Left lung (tissue), 10 donors: Measurements from ENCODE around the gene LENEP. TPM values are rescaled to one million over a fixed set of nuclear protein-coding genes. Genes with fewer than 3 reads are reported as not detected.

Source experiments
- ATAC-seq: fragments of 200-7000 bp; cut with Tn5 transposase; one replicate; pipeline ENCODE4 v1.9.1; 2020; ENCODE audit warnings: moderate library complexity
- DNase-seq, 4 donors: peaks; one replicate each; pipeline ENCODE4 v3.0.0-alpha.2; 2013 to 2020
- H3K27ac ChIP-seq, 2 donors: fragments of 200-600 bp; sonication (generic) in 1 of 2; one replicate each; pipeline versions ENCODE4 v1.5.0 to v1.8.0; 2020 to 2021
- H3K27me3 ChIP-seq, 2 donors: fragments of 200-600 bp; sonication (generic) in 1 of 2; one replicate each; pipeline versions ENCODE4 v1.5.0 to v1.8.0; 2020 to 2021
- H3K36me3 ChIP-seq, 2 donors: fragments of 200-600 bp; sonication (generic) in 1 of 2; one replicate each; pipeline versions ENCODE4 v1.5.0 to v1.8.0; 2020 to 2021
- H3K4me1 ChIP-seq, 2 donors: fragments of 200-600 bp; one replicate each; pipeline ENCODE4 v1.8.0; 2021
- H3K4me3 ChIP-seq, 2 donors: fragments of 200-600 bp; sonication (generic) in 1 of 2; one replicate each; pipeline versions ENCODE4 v1.5.0 to v1.8.0; 2020 to 2021; ENCODE audit warnings: mild to moderate bottlenecking in 1 of 2
- H3K9me3 ChIP-seq, 2 donors: fragments of 200-600 bp; sonication (generic) in 1 of 2; one replicate each; pipeline versions ENCODE4 v1.5.0 to v1.8.0; 2020 to 2021
- CTCF ChIP-seq, 2 donors: fragments of 200-600 bp; sonication (generic) in 1 of 2; IDR thresholded peaks; one replicate each; pipeline versions ENCODE4 v1.5.0 to v1.8.0; 2021; ENCODE audit warnings: antibody characterized with exemption in 2 of 2
- intact Hi-C, 2 donors: fragments of 100-400 bp; cut with DNase I; formaldehyde crosslinking; loops; one replicate each; pipeline versions ENCODE4 v1.11.2 to v1.14.2; 2022
- polyA plus RNA-seq, 6 donors: library from polyadenylated mRNA; unstranded; fragments of 120-200 nt; gene quantifications; one replicate each; pipeline ENCODE4 v1.2.1, GENCODE V29; 2013; ENCODE audit not compliant: insufficient read length in 6 of 6
- total RNA-seq, 2 donors: library from RNA; stranded (reverse); fragmentation: NEBNext Ultra II Directional; extraction: Animal tissue kit (Norgen Biotek cat#: 25700); gene quantifications; one replicate each; pipeline ENCODE4 v1.2.1, GENCODE V29; 2021
- donor health status: DM: no; HTN: yes; CAD: no.
- donor health status: DM: no; HTN: no; CAD: no.

The LENEP gene
- total and polyA plus RNA-seq, 8 donors: 0.52 to 1.8 (median 0.81) TPM; not detected in 1

GRCh38 chr1:154963643-154964042 lies 29.7 kb upstream of the LENEP start:
- intact Hi-C loops: no loop called here
- Histone ChIP-seq H3K27me3 (no peaks in the 10 kb centered on the region), H3K9me3 (no peaks in the 10 kb centered on the region), H3K4me3 (no peak overlapping the region), H3K4me1 (peaks cover 14 to 56% of the 10 kb centered on the region in 2 donors), H3K27ac (no peak overlapping the region), H3K36me3 (peaks cover 0 to 70% of the 10 kb centered on the region in 2 donors)
- no peak for DNase-seq
- TF ChIP-seq CTCF (IDR thresholded peaks at IDR 0.05): no peak
- ATAC-seq: no peak

GRCh38 chr1:154964359-154964758 lies 29.0 kb upstream of the LENEP start:
- TF ChIP-seq CTCF (IDR thresholded peaks at IDR 0.05): no peak
- Histone ChIP-seq H3K4me1 (peaks cover 21 to 62% of the 10 kb centered on the region in 2 donors), H3K9me3 (no peaks in the 10 kb centered on the region), H3K36me3 (peaks cover 0 to 70% of the 10 kb centered on the region in 2 donors), H3K27ac (no peak overlapping the region), H3K27me3 (no peaks in the 10 kb centered on the region), H3K4me3 (no peak overlapping the region)
- intact Hi-C loops: no loop called here
- DNase-seq: no peak
- ATAC-seq: no peak

GRCh38 chr1:154966111-154966510 lies 27.3 kb upstream of the LENEP start:
- TF ChIP-seq CTCF (IDR thresholded peaks at IDR 0.05): no peak
- H3K9me3 ChIP-seq: no peaks in the 10 kb centered on the region
- H3K27me3 ChIP-seq: no peaks in the 10 kb centered on the region
- ATAC-seq (no peak), DNase-seq (no peak)
- no peak overlapping the region for H3K27ac ChIP-seq
- peaks cover 0 to 67% of the 10 kb centered on the region in 2 donors for H3K36me3 ChIP-seq
- H3K4me3 ChIP-seq: no peak overlapping the region
- peaks cover 28 to 68% of the 10 kb centered on the region in 2 donors for H3K4me1 ChIP-seq
- intact Hi-C loops: no loop called here

GRCh38 chr1:154967331-154967950 lies 25.9 kb upstream of the LENEP start:
- no peak for ATAC-seq
- H3K4me3 ChIP-seq: no peak overlapping the region
- no peaks in the 10 kb centered on the region for H3K9me3 ChIP-seq
- no peak for DNase-seq
- no peaks in the 10 kb centered on the region for H3K27me3 ChIP-seq
- TF ChIP-seq CTCF (IDR thresholded peaks at IDR 0.05): no peak
- H3K4me1 ChIP-seq: peaks cover 40 to 73% of the 10 kb centered on the region in 2 donors
- H3K36me3 ChIP-seq: peaks cover 0 to 67% of the 10 kb centered on the region in 2 donors
- peak overlapping the region in 1 of 2 donors; percentile 55 for H3K27ac ChIP-seq
- intact Hi-C loops: no loop called here

- Histone ChIP-seq H3K9me3 (no peaks in the 10 kb centered on the region), H3K36me3 (peaks cover 0 to 56% of the 10 kb centered on the region in 2 donors), H3K4me1 (peaks cover 41 to 73% of the 10 kb centered on the region in 2 donors), H3K27ac (peak overlapping the region in 1 of 2 donors; percentile 55), H3K27me3 (no peaks in the 10 kb centered on the region), H3K4me3 (peak overlapping the region in 1 of 2 donors; percentile 68)
- intact Hi-C loops: no loop called here
- TF ChIP-seq CTCF (IDR thresholded peaks at IDR 0.05): no peak
- no peak for ATAC-seq
- no peak for DNase-seq
These were observed 24.7 kb upstream of the LENEP start for GRCh38 chr1:154968731-154969130.
